Measurements from ENCODE around the gene USP32.
"Not testable (repeated sequence)": the region's sequence is repeated elsewhere in the genome, so short reads cannot be mapped to it uniquely, and the experiment has no call there.

GRCh38 chr17:60333072-60333471 is 58.9 kb downstream of the USP32 start:
- TF ChIP-seq POLR2A (IDR thresholded peaks at IDR 0.05; ENCODE audit: low read length); GATA1 (IDR thresholded peaks at IDR 0.05; ENCODE audit: low read depth, low read length): not testable (repeated sequence)
